Neural crest cell (in vitro differentiated cells): ENCODE measurements around the gene ATP11A. TPM values are rescaled to one million over a fixed set of nuclear protein-coding genes. Genes with fewer than 3 reads are reported as not detected.
"Not testable (repeated sequence)": the region's sequence is repeated elsewhere in the genome, so short reads cannot be mapped to it uniquely, and the experiment has no call there.

ENCODE experiments used
- DNase-seq: peaks from one replicate; pipeline ENCODE4 v3.0.0; 2021; ENCODE audit warnings: low read depth, mixed read lengths, low spot score
- H3K27ac Mint-ChIP-seq: one replicate; pipeline ENCODE4 v1.8.0; 2021; ENCODE audit warnings: mild to moderate bottlenecking, mixed read lengths; ENCODE audit not compliant: unreplicated experiment
- H3K27me3 Mint-ChIP-seq: 2 replicates; pipeline ENCODE4 v1.8.0; 2021; ENCODE audit warnings: low read depth, mild to moderate bottlenecking, mixed read lengths
- H3K36me3 Mint-ChIP-seq: 2 replicates; pipeline ENCODE4 v1.8.0; 2021; ENCODE audit warnings: low read depth, mild to moderate bottlenecking, mixed read lengths
- H3K4me1 Mint-ChIP-seq: 2 replicates; pipeline ENCODE4 v1.8.0; 2021; ENCODE audit warnings: mixed read lengths
- H3K4me3 Mint-ChIP-seq: one replicate; pipeline ENCODE4 v1.8.0; 2021; ENCODE audit warnings: mild to moderate bottlenecking, mixed read lengths
- H3K9me3 Mint-ChIP-seq: 2 replicates; pipeline ENCODE4 v1.8.0; 2021; ENCODE audit warnings: mixed read lengths
- CTCF ChIP-seq: fragments of 200-600 bp; sonication (generic); conservative IDR thresholded peaks from 2 replicates; pipeline ENCODE4 v1.5.0; 2021; ENCODE audit warnings: antibody characterized with exemption, mild to moderate bottlenecking
- total RNA-seq: library from RNA; stranded (reverse); gene quantifications from 2 replicates; pipeline ENCODE4 v1.2.1, GENCODE V29; 2021

Gene ATP11A
- total RNA-seq, 1 donor from 2014 or later: 97.4 TPM

- no peaks in the 10 kb centered on the region for H3K9me3 Mint-ChIP-seq
- no peak overlapping the region for H3K27ac Mint-ChIP-seq
- H3K4me1 Mint-ChIP-seq: peaks cover 7% of the 10 kb centered on the region
- no peaks in the 10 kb centered on the region for H3K36me3 Mint-ChIP-seq
- H3K4me3 Mint-ChIP-seq: no peak overlapping the region
- no peak for TF ChIP-seq CTCF
- no peaks in the 10 kb centered on the region for H3K27me3 Mint-ChIP-seq
- DNase-seq: no peak
Observed at GRCh38 chr13:112671359-112671758, 18.5 kb upstream of the ATP11A start.

GRCh38 chr13:112672651-112673284, 17.1 kb upstream of the ATP11A start:
- Mint-ChIP-seq H3K4me1 (peaks cover 13% of the 10 kb centered on the region), H3K36me3 (peaks cover 3% of the 10 kb centered on the region), H3K9me3 (no peaks in the 10 kb centered on the region), H3K27me3 (no peaks in the 10 kb centered on the region), H3K4me3 (no peak overlapping the region), H3K27ac (peak overlapping the region; percentile 91)
- TF ChIP-seq CTCF: no peak
- no peak for DNase-seq

GRCh38 chr13:112674412-112675365, 15.1 kb upstream of the ATP11A start:
- no peak for DNase-seq
- Mint-ChIP-seq H3K9me3 (no peaks in the 10 kb centered on the region), H3K27me3 (no peaks in the 10 kb centered on the region), H3K36me3 (peaks cover 3% of the 10 kb centered on the region), H3K4me3 (no peak overlapping the region), H3K27ac (no peak overlapping the region), H3K4me1 (peaks cover 13% of the 10 kb centered on the region)
- TF ChIP-seq CTCF: no peak

GRCh38 chr13:112675366-112675756, 14.5 kb upstream of the ATP11A start:
- TF ChIP-seq CTCF: no peak
- Mint-ChIP-seq H3K9me3 (no peaks in the 10 kb centered on the region), H3K27ac (no peak overlapping the region), H3K36me3 (peaks cover 3% of the 10 kb centered on the region), H3K27me3 (no peaks in the 10 kb centered on the region), H3K4me3 (no peak overlapping the region), H3K4me1 (peaks cover 13% of the 10 kb centered on the region)
- no peak for DNase-seq

- H3K9me3 Mint-ChIP-seq, H3K4me3 Mint-ChIP-seq, H3K27me3 Mint-ChIP-seq, H3K36me3 Mint-ChIP-seq, H3K27ac Mint-ChIP-seq, DNase-seq: not testable (repeated sequence)
- H3K4me1 Mint-ChIP-seq: peaks cover 13% of the 10 kb centered on the region
Observed at GRCh38 chr13:112677421-112677962, 12.3 kb upstream of the ATP11A start.

- no peak for DNase-seq
- Mint-ChIP-seq H3K27ac (no peak overlapping the region), H3K27me3 (no peaks in the 10 kb centered on the region), H3K4me1 (peaks cover 6% of the 10 kb centered on the region), H3K36me3 (peaks cover 3% of the 10 kb centered on the region), H3K9me3 (no peaks in the 10 kb centered on the region), H3K4me3 (no peak overlapping the region)
- TF ChIP-seq CTCF: no peak
Observed at GRCh38 chr13:112679381-112679780, 10.5 kb upstream of the ATP11A start.
